ENCODE data around the gene KLF6. TPM values are rescaled to one million over a fixed set of nuclear protein-coding genes. Genes with fewer than 3 reads are reported as not detected.

The KLF6 gene
- total RNA-seq, 1 donor from 2014 or later: 171 TPM

DNA sequence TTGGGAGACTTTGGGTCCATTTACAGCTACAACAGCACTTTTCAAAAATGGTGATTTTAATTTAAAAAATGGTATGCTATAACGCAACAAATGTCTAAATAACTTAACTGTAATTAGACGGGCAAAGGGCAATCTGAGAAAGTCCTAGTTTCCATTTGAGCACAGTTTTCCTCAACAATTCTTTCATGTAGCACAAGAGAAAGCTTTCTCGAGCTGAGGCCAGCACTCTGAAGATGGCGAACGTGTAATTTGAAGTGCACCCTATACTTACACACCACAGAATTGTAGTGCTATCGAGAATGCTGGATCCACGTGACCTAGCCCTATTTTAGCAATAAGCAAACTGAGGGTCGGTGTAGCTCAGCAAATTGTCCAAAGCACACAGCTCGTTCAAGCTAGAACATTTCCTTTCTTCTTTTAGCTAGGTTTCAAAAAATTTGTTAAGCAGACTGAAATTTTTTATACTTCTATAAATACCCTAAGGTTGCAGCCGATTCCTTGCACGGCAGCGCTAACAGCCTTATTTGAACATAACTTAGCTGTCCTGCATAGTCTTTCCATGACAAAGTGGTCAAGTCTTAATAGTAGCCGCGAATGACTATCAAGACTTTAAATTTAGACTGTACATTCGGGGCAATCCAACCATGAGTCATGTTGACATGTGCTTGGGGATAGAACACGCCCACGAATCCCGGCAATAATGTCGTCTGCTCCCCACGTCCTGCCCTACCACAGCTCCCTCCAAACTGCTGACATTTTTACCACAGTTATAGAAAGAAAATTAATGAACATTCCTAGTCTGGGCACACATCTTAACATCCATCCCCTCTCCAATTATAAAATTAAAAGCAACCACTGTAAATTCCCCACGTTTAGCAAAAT lies 10.0 kb downstream of the KLF6 start:
- DNase-seq (ENCODE audit: low spot score): peak; percentile 60

DNA sequence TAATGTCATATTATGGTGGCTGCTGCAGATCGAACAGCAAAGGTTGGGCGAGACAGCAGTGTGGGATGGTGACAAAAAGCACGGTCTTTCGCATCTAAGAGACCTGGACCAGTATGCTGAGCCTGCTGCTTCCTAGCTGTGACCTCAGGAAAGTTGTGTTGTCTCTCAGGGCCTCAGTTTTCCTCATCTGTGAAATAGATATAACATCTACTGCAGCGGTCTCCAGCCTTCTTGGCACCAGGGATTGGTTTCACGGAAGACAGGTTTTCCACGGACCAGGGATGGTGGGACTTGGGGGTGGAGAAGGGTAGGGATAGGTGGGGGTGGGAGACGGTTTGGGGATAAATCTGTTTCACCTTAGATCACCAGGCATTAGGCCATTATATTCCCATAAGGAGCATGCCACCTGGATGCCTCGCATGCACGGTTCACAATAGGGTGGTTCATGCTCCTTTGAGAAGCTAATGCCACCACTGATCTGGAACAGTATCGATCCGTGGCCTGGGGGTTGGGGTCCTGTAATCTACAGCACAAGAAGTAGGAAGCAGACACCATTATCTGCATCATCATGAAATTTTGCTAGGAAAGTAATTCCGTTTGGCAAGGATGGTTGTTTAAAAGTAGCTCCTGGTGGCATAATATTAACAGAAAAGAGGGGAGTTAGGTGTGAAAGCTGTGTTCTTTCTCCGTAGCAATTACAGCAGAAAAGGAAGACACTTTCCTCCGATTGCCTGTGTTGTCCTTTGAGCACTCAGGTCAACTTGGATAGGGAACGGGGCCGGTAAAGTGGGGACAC lies 10.8 kb downstream of the KLF6 start:
- DNase-seq (ENCODE audit: low spot score): no peak

DNA sequence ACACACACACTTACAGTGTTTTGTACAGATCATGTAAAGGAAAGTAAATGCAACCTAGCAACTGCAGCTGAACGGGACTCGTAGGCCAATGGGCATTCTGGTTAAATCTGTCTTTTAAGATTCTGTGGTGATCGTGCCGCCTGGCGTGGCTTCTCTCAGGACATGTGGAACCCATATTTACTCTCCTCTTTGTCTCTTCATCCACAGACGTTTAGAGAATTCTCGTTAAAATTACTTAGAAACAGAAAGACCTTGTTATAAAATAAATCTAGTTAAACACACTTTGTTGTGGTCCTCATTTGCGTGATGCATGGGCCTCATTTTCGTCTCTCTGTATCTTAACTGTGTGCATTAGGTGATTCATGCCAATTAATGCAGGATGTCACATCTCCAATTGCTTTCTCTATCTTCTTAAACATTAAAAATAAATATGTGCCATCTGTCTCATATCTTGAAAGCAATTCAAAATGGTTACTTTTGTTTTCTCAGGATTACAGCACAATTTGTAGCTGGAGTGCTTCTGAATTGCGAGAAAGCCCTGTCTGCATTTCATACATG lies 11.5 kb downstream of the KLF6 start:
- no peak for DNase-seq (ENCODE audit: low spot score)

DNA sequence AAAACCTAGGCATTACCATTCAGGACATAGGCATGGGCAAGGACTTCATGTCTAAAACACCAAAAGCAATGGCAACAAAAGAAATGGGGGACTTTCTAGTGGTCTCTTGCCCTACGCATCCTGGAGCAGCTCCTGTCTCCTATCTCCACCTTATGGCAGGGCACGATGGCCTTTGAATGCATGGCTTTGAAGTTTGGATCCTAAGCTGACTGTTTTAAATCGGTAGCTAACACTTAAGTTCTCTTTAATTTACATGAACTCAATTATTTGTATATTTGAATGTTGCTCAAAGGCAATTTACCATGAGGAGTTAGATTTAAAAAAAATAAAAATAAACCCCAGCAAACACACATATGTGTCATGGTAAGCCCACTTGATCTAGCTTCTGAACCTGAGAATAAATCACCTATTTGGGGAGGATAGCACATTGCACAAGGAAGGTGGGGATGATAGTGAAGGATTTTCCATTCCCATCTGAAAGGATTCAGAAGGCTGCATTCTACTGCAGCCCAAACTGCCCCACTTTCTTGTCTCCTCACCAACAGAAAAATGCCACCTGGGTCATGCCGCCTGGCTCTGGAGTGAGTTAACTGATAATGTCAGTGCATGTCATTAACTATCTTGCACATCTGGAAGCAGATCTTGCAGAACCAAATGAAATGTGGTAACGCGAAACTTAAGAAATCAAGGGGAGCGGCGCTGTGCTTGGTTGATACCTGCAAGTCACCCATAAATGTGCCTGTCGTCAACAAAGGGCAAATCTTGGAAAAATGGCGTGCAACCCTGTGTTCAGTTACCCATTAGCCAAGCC lies 12.4 kb downstream of the KLF6 start:
- no peak for DNase-seq (ENCODE audit: low spot score)

DNA sequence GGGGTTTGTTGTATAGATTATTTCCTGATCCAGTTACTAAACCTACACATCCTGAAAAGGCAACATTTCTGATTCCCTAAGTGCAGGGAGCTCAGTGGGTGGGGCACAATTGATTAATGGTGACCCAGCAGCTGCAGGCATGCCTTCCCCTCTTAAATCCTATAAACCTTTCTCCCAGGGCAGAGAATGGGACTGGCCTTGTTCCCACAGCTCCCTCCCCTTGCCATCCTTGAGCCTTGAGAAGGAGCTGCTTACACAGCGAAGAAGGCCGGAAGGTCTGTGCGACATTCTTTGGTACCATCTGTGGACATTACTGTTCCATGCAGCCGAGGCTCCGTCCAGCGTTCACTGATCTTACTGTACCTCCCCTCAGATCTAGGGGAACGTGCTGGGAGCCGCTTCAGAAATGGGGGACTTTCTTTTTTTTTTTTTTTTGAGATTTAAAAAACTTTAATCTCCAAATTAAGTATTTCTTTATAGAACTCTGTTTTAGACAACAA lies 14.3 kb downstream of the KLF6 start:
- DNase-seq (ENCODE audit: low spot score): no peak

DNA sequence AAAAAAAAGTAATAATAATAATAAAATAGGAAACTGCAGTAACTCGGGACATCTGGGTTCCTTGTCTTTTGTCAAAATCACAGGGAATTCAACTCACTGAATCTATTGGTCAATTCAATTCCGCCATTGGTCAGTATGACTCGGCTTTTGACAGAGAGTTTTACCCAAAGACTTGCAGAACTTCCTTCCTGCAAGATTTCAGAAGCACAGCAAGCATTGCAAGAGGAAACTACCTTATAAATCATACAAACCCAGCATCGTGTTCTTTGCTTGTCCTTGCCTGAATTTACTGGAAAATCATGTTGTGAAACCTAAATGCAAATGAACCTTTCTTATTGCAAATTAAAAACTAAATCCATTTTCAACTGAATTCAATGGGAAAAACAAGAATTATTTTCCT lies 15.5 kb downstream of the KLF6 start:
- no peak for DNase-seq (ENCODE audit: low spot score)

DNA sequence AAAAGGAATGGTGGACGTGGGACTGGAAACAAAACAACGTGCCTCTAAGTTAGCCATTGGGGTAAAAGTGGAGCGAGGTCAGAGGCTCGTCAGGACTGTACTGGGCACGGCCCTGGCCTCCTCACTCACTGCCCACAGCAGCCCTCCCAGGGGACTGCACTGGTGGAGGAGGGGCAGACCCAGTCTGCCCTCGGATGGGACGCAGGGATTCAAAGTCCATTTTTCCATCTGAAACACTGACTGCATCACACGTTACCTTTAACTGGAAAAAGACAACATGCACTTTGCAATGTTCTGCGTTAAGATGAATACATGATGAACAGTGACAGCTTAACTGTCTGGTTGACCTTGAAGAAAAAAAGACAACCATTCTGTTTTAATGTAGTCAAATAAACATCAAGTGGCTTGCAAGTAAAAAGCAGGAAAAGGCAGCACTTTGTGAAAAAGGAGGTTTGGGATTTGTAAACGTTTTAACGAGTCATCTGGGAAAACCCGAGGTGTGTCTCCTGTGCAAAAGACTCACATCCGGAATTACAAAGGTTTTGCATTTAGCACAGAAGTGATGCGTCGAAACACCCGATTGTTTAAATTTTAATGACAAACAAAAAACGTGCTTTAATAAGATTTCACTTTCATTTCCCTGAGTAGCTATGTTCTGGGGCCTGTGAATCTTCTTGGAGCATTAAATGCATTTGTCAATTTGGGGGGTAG lies 18.8 kb downstream of the KLF6 start:
- DNase-seq (ENCODE audit: low spot score): no peak

DNA sequence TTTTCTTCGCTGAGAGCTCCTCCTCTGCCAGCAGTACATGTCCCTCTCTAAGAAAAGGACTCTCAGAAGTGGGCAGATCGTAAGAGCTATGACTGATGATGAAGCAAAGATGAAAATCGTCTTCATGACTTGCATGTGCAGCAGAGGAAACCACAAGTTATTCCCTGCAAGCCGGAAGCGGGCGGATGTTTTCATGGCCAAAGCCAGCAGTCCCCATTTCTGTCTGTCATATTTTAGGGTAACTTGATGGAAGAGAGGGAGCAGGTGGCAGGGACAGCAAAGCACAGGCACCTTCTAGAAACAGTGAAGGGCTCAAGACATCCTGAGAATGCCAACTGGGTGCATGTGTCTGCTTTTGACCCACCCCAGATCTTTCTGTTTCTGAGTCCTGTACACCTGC lies 19.9 kb downstream of the KLF6 start:
- no peak for DNase-seq (ENCODE audit: low spot score)

DNA sequence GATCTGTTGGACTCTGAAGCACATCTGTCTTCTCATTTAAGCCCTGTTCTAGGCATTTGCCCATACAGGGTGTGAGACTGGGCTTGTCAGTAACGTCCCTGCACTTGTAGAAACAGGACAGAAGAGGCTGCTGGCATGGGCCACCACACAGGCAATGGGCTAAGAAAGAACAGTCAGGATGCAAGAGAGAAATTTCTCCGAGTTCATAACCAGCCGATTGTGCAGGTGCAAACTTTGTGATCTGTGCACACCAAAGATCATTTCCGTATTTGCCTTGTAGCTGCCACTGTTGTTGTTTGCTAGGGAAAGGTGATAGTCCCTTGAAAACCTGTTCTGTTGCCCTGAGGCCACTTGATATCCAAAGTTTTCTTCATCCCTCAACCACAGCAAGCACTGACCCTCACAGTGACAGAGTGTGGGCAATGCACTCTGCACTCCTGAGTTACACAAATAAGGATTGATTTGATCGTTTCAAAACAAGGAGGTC lies 20.3 kb downstream of the KLF6 start:
- DNase-seq (ENCODE audit: low spot score): no peak

DNA sequence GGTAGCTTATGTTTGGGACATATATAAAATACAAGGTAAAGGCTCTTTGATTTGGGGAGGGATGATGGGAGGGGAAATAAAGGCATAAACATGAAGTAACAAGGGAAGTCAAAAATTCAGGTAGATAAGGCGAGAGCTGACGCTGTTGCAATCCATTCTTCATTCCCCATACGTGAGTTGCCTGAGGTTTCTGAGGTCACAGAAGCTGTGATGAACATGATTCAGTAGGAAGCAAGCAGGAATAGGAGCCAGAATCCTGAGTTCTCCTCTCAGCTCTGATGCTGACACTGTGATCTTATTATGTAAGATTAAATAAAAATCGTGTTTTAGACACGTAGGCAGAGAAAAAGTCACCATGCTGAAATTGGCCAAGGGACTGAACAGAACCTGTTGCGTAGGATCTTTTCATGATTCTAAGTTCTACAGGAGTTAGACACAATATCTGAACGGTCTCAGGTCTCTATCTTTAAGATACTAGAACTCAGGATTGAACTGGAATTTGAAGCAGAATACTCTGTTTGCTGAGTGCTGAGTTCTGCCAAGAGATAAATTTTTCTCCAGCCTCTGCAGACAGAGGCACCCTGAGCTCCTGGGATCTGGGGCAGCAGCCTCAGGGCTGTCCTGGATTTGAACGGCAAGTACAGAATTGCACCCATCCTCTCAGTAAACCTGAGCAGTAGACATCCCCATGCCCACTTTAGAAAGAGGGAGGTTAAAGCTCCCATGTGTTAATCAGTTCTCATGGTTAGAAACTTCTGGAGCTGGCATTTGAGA lies 21.0 kb downstream of the KLF6 start:
- no peak for DNase-seq (ENCODE audit: low spot score)

DNA sequence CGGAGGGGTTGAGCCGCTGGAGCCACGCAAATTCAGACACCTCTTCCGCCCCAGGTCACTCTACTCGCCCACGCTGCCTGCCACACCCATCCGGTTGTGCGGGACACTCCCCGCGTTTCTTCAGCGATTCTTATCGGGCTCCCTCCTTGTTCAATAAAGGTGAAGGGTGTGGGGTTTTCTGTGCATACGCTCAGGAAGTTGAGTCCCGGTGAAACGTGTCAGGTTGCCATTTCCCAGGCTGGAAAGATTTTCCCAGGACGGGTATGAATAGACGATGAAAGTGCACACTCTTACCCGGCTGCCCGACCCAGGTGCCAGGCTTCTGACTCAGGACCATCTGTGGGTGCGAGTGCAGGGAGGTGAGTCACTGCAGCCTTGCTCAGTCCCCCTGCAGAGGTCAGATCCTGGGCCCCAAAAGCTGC lies 22.0 kb downstream of the KLF6 start:
- no peak for DNase-seq (ENCODE audit: low spot score)

DNA sequence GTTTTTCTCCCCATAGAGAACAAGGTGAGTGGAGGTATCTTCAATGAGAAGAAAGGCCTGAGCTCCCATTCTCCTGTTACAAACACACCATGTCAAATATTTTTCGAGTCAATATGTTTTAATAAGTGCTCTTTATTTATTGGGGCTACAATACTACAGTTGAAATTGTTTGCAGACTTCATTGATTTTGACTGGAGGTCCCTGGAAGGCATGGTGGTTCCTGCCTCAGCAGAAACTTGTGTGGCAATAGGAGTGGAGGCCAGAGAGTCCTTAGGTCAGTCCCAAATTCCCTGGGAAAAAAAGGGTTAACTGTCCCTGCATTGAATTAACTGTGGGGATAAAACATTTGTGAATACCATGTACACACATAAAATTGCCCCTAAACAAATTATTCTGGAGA lies 22.7 kb downstream of the KLF6 start:
- DNase-seq (ENCODE audit: low spot score): no peak

DNA sequence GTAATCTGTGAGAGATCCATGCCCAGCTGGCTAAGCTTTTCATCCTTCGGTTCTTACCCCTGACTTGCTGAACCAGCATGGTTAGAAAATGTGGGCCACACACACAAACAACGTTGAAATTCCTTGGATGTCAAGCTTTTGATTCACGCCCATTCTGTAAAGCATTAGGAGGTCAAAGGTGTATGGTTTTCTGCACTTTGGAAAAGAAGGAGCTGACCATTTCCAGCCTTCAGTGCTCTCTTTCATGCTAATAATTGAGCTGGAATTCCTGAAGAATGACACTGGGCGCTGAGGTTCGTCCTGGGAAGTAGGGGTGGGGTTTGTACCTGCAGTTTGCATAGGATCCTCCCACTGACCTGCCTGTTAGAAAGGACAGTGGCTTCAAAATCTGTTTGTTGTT lies 23.1 kb downstream of the KLF6 start:
- DNase-seq (ENCODE audit: low spot score): no peak

DNA sequence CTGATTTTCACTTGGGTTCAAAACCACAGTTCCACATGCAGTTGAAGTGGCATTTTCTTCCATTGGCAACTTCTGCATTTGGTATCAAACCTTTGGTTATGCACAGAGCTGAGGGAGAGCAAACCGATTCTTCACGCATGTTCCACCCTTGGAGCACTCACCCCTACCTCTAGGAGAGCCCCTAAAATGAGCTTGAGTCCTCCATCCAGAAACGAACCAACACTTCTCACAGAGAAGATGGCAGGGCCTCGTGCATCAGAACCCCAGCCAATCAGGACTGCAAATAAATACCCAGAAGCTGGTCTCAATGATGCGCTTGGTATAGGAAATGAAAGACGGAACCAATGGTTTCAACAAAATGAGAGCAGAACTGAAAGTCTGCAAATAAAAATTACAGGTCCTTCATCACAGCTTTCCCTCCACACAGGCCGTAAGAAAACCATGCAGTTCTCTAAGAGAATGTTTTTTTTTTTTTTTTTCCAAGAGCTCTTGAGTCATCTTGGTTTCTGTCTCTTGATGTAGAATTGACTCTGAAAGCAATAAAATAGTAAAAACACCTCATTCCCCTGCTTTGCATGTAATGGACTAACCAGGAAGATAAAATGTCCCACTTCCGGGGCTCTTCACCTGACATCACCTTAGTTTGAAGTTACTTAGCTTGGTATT lies 23.9 kb downstream of the KLF6 start:
- DNase-seq (ENCODE audit: low spot score): no peak

DNA sequence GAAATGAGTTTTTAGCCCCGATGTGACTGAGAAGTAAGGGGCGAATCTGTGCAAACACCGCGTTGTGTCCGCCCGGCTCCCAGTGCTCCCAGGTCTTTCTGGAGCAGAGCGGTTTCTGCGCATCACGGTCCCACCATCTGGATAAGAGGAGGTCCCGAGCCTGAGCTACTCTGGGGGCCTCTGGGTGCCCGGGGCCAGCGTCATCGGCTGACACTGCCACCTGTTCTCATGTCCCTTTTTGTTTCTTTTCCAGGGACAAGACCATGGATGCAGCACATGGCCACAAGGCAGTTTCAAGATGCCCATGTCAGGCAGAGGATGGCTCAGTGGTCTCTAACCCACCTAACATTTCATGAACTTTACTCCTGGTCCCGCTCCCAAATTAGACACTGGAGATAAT lies 24.9 kb downstream of the KLF6 start:
- DNase-seq (ENCODE audit: low spot score): no peak

DNA sequence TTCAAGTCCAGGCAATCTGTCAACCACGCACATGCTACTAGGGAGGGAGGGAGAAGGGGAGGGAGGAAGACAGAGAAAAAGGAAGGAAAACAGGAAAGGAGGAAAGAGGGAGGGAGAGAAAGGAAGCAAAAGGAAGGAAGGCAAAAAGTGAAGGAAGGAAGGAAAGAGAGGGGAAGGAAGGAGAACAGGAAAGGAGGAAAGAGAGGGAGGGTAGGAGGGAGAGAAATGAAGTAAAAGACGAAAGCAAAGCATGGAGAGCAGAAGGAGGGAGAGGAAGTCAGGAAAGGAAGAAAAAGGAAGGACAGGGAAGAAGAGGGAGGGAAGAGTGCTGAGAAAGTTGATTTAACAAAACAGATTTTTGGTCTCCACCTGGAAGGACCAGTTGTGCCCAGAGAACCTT lies 25.6 kb downstream of the KLF6 start:
- DNase-seq (ENCODE audit: low spot score): no peak

DNA sequence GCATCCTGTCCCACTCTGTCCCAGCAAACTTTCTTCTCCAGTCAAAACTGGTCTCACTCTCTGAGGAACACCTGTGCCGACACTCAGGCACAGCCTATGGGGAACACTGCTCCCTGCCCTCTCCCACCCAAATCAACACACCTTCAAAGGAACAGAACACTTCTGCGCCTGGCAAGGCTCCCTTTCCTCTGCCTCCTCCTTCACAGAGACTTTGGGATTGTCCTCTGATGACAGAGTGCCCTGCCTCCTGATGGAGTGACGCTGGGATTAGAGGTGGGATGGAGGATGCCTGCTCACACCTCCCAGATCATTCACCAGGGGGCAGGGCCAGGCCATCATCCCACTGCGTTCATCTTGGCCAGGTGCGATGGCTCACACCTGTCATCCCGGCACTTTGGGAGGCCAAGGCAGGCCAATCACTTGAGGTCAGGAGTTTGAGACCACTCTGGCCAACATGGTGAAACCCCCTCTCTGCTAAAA lies 26.5 kb downstream of the KLF6 start:
- DNase-seq (ENCODE audit: low spot score): no peak

DNA sequence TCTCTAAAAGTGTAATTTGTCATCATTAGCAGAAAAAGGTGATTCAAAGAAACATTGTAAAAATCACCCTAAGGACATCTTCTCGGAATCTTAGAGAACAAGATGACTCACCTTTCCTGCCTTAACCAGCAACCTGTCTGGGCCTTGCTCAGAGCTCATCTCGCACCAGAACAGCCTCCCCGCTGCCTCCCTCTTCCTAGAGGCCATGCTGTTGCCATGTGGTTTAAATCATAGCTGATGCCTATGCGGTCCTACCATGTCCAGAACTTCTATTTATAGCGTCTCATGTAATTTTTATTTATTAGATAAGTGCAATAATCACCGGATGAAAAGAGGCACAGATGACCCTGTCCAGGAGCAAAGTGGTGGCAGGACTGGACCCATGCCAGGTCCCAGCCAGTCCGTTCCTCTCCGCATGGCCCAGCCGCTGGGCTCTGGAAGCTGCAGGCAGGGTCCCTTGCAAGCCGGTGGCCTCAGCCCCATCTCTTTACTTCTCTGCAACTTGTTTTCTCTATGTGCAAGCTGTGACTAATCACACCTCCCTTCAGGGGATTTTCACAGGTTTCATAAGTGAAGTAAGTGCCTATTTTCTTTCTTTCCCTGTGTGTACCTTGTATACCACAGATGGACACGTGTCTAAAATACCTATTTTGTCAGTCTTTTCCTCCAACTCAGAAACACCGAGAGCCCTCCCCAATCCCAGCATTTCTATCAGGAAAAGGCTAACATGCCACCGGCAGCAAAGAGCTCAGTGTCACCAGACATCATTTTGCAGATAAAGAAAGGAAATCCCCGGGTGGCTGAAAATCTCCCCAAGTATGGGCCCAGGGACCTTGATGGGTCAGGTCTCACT lies 27.1 kb downstream of the KLF6 start:
- DNase-seq (ENCODE audit: low spot score): no peak

Data from umbilical cord (tissue), 2 donors.